Activated T-cell treated with anti-CD3 and anti-CD28 coated beads for 24 hours (primary cell): Measurements from ENCODE around the gene CISTR.
"Not testable (repeated sequence)": the region's sequence is repeated elsewhere in the genome, so short reads cannot be mapped to it uniquely, and the experiment has no call there.

Experiments
- DNase-seq: peaks from one replicate; pipeline ENCODE4 v3.0.0-alpha.2; 2020; ENCODE audit warnings: low read depth

CISTR gene

GRCh38 chr12:53762793-53763192 lies 11.0 kb upstream of the CISTR start:
- DNase-seq = not testable (repeated sequence)

GRCh38 chr12:53761306-53761705 lies 9.5 kb upstream of the CISTR start:
- no peak for DNase-seq

GRCh38 chr12:53759261-53759660 lies 7.5 kb upstream of the CISTR start:
- DNase-seq = no peak

GRCh38 chr12:53758730-53759103 lies 6.9 kb upstream of the CISTR start:
- no peak for DNase-seq

- DNase-seq = no peak
Measured at GRCh38 chr12:53758081-53758729, 6.4 kb upstream of the CISTR start.

GRCh38 chr12:53757101-53757770 lies 5.5 kb upstream of the CISTR start:
- DNase-seq = peak; percentile 79

GRCh38 chr12:53756300-53757100 lies 4.7 kb upstream of the CISTR start:
- DNase-seq = no peak

GRCh38 chr12:53755893-53756292 lies 4.1 kb upstream of the CISTR start:
- no peak for DNase-seq

- DNase-seq = no peak
Measured at GRCh38 chr12:53755451-53755891, 3.7 kb upstream of the CISTR start.

GRCh38 chr12:53754633-53755264 lies 3.0 kb upstream of the CISTR start:
- no peak for DNase-seq

- DNase-seq = no peak
Measured at GRCh38 chr12:53754188-53754585, 2.4 kb upstream of the CISTR start.

GRCh38 chr12:53752621-53753020 lies 842 bp upstream of the CISTR start:
- DNase-seq = no peak

- DNase-seq = no peak
Measured at GRCh38 chr12:53752192-53752601, 418 bp upstream of the CISTR start.

GRCh38 chr12:53750812-53751335 lies 905 bp downstream of the CISTR start:
- no peak for DNase-seq

- no peak for DNase-seq
Measured at GRCh38 chr12:53749986-53750811, 1.6 kb downstream of the CISTR start.

GRCh38 chr12:53748072-53748840 lies 3.5 kb downstream of the CISTR start:
- no peak for DNase-seq

GRCh38 chr12:53747095-53747494 lies 4.7 kb downstream of the CISTR start:
- no peak for DNase-seq

- peak; percentile 79 for DNase-seq
Measured at GRCh38 chr12:53746592-53747092, 5.1 kb downstream of the CISTR start.

- DNase-seq = no peak
Measured at GRCh38 chr12:53744751-53745150, 7.0 kb downstream of the CISTR start.

- DNase-seq = no peak
Measured at GRCh38 chr12:53744130-53744441, 7.7 kb downstream of the CISTR start.
